ENCODE data around the gene THAP7. TPM values are rescaled to one million over a fixed set of nuclear protein-coding genes. Genes with fewer than 3 reads are reported as not detected.
"Not testable (repeated sequence)": the region's sequence is repeated elsewhere in the genome, so short reads cannot be mapped to it uniquely, and the experiment has no call there.

THAP7 gene
- total and polyA plus RNA-seq, 2 of the 4 experiments (the other 2 are of a cell fraction) = 14.2 to 19.8 TPM

- H3K4me3 ChIP-seq (ENCODE audit: insufficient read depth, low read depth, low read length); CTCF ChIA-PET; H2BK20ac ChIP-seq (ENCODE audit: low read depth, low read length); H3K9me3 ChIP-seq (ENCODE audit: control insufficient read depth, insufficient read depth, low read length); H3K9ac ChIP-seq (ENCODE audit: low read depth, low read length); H3K4ac ChIP-seq (ENCODE audit: low read depth, low read length); H3K4me2 ChIP-seq (ENCODE audit: low read depth, low read length); H2AFZ ChIP-seq (replicated peaks; ENCODE audit: low read length, poor library complexity); intact Hi-C loops (cut with micrococcal nuclease); H3K56ac ChIP-seq (ENCODE audit: extremely low read depth, insufficient read depth, low read length); H2BK120ac ChIP-seq (ENCODE audit: low read depth, low read length); H4K5ac ChIP-seq (ENCODE audit: low read depth, low read length); ATAC-seq (ENCODE audit: low read depth); H2BK15ac ChIP-seq (ENCODE audit: low read depth, low read length); H2AK9ac ChIP-seq (replicated peaks; ENCODE audit: low read depth, low read length, poor library complexity); H3K23ac ChIP-seq (ENCODE audit: low read depth, low read length); H3K27ac ChIP-seq (ENCODE audit: insufficient read depth, low read length); H3K27me3 ChIP-seq (ENCODE audit: control insufficient read depth, insufficient read depth, low read length); in situ Hi-C loops (cut with MboI; ENCODE audit: low sequenced_read_pairs); dilution Hi-C loops (cut with HindIII; ENCODE audit: low sequenced_read_pairs, unreplicated experiment); H3K9me1 ChIP-seq (ENCODE audit: insufficient read depth, low read length); H4K91ac ChIP-seq (ENCODE audit: insufficient read depth, low read depth, low read length); POLR2A ChIA-PET (ENCODE audit: unreplicated experiment); H3K79me1 ChIP-seq (ENCODE audit: low read depth in 1 of 2, low read length in 2 of 2); H3K14ac ChIP-seq (replicated peaks; ENCODE audit: low read depth, low read length); DNase-seq; H2AK5ac ChIP-seq (ENCODE audit: low read depth, low read length); H4K8ac ChIP-seq (ENCODE audit: low read depth in 2 of 2, low read length in 2 of 2); H2BK5ac ChIP-seq (ENCODE audit: low read depth, low read length, poor library complexity, severe bottlenecking); H3K18ac ChIP-seq (ENCODE audit: low read depth, low read length); H4K20me1 ChIP-seq (ENCODE audit: insufficient read depth, low read length); BruUV-seq (replicated peaks); H3K36me3 ChIP-seq (ENCODE audit: control insufficient read depth, insufficient read depth, low read length): not testable (repeated sequence)
- peaks cover 20% of the 10 kb centered on the region for H3K4me1 ChIP-seq (ENCODE audit: control insufficient read depth, insufficient read depth, low read length)
- no CpG with 5 or more reads among the region's 5 CpGs for WGBS, 2 experiments (ENCODE audit: extremely low coverage in 2 of 2, insufficient read length in 1 of 2)
These were observed 46.5 kb upstream of the THAP7 start for GRCh38 chr22:21048448-21048847.
